ENCODE measurements around the gene KRT9.
A peak's percentile ranks its signal among the peaks of the same experiment; 100 is the strongest.
"Not testable (repeated sequence)": the region's sequence is repeated elsewhere in the genome, so short reads cannot be mapped to it uniquely, and the experiment has no call there.

KRT9 gene

DNA sequence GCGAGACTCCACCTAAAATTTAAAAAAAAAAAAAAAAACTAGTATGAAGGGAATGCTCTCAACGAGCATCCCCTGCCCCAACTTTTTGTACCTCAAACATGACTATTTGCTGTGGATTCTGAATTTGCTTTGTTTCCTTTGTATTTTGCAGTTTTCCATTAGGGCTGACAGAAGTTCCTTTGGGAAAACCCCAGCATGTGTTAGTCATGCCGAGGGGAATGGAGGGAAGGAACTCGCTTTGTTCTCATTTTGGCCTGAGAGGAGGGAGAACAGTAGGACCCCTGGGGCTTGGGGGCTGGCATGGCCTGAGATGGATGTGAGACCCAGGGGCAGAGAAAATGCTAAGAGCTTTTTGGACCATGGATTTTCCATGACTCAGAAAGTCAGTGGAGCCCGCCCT, 20.5 kb downstream of the KRT9 start:
- no peak overlapping the region for H3K4me3 ChIP-seq (ENCODE audit: low read depth, low read length)
- no peak for DNase-seq (ENCODE audit: low read depth)

DNA sequence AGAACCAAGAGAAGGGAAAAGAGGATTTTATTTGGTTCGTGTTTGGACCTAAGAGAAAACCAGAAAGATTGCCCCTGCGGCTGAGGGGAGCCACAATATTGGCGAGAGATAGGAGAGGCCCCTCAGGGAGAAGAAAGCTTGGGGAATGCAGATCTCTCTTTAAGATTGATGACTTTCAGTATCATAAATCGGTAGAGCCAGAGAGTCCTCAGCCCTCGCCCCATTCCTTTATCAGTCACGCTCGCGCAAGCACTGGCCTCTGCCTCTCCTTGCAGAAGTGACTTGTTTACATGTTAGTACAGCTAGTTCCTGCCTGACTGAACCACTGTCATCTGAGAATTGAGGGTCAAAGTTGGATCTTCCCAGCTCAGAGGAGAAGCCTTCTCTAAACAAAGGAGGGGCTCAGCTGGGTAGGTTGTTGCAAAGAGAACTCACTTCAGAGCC, 22.2 kb downstream of the KRT9 start:
- DNase-seq (ENCODE audit: low read depth) = peak; percentile 24
- no peak overlapping the region for H3K4me3 ChIP-seq (ENCODE audit: low read depth, low read length)

DNA sequence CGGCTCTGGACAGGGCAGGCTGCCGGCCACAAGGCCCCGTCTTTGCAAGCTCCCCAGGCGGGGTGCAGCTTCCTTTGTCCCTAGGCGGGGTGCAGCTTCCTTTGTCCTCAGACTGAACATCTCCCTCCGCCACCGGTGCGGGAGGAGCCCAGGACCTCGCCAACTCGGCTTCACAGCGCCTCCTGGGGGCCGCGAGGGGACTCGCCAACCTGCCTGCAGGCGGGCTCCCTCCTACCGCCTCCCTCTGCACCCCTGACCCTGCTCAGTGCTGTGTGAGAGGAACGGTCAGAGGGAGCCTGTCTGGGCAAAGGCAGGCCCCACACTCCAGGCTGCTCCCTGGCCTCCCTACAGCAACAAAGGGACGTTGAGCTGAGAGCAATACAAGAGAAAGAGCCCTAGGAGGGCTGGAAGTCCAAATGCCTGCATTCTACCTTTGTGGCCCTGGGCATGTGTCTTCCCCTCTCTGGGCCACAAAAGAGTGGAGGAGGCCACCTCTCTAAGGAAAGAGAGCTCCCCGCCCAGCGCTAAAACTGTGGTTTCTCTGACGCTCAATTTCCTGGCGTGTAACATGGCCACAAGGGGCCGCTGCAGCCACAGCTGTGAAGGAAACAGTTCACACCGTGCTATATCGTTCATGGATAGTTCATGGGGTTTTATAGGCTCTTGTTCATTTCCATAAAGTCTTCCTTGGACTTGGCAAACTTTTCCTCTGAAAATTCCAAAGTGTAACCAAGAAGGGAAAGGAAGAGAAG, 22.8 kb downstream of the KRT9 start:
- DNase-seq (ENCODE audit: low read depth) = peak; percentile 73
- no peak overlapping the region for H3K4me3 ChIP-seq (ENCODE audit: low read depth, low read length)

DNA sequence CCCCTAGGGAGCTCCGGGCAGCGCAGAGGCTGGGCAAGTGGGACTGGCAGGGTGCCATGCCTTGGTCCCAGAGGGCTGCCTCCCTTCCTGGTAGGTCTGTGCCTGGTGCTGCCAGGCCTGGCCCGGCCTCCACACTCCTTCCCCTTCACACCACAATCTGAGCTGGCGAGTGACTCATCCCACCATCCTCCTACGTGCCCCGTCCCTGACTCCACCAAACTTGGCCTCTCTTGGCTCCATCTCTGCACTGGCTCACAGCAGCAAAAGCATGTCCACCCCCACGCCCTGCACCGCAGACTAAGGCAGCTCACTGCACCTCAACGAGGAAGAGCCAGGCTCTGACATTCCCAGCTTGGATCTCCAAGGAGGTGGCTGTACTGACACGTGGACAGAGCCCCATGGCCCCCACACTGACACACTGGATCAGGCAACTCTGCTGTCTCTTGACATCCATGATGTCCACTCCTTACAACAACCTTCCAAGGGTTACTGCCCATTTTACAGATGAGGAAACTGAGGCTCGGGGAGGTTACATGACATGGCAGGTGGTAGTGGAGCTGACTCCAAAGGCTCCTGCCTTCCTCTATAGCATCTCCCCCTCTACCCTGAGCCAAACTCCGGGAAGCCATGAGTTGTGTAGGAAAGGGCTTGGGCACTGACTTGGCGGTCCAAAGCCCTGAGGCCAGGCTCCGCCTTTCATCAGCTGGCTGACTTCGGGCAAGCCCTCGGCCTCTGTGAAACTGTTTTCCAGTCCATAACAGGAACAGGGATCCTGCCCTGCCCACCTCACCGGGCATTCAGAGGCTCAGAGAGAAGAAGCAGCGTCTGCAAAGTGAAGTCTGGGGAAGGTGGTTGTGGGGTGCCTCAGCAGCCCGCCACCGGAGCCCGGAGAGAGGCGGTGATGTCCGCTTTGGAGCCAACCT, 23.7 kb downstream of the KRT9 start:
- H3K4me3 ChIP-seq (ENCODE audit: low read depth, low read length) = no peak overlapping the region
- DNase-seq (ENCODE audit: low read depth) = peak; percentile 98

DNA sequence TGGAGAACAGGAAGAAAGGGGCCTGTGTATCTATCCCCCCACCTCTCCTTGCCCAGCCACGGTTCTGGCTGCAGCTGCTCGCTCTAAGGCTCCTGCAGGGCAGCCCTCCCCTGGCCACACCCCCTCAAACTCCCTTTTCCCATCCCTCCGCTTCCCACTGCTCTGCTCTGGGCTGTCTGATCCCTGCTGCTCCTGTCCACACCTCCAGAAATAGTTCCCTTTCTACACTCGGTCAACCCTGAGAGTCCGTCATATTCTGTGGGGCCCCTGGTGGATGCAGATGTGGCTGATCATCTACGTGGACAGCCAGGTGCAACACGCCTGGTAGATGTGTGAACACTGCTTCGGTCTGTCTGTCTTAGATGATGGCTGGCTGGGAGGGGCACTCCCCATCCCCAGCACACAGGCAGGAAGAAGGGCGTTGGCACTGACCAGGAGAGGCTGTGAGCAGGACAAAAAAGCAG, 24.4 kb downstream of the KRT9 start:
- no peak overlapping the region for H3K4me3 ChIP-seq (ENCODE audit: low read depth, low read length)
- no peak for DNase-seq (ENCODE audit: low read depth)

DNA sequence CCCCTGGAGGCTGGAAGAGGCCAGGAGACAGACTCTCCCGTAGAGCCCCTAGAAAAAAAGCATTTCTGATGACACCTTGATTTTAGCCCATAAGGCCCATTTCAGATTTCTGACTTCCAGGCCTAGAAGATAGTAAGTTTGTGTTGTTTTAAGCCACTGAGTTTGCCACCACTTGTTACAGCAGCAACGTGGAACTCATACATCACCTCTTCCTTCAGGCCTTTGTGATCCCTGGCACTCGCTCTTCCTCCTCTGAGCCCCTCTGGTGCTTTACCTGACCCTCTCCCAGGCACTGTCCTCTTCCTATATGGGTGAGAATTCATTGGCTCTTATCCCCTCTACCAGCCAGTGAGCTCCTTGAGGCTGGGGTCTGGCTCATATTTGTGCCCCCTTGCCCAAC, 25.0 kb downstream of the KRT9 start:
- DNase-seq (ENCODE audit: low read depth) = no peak

DNA sequence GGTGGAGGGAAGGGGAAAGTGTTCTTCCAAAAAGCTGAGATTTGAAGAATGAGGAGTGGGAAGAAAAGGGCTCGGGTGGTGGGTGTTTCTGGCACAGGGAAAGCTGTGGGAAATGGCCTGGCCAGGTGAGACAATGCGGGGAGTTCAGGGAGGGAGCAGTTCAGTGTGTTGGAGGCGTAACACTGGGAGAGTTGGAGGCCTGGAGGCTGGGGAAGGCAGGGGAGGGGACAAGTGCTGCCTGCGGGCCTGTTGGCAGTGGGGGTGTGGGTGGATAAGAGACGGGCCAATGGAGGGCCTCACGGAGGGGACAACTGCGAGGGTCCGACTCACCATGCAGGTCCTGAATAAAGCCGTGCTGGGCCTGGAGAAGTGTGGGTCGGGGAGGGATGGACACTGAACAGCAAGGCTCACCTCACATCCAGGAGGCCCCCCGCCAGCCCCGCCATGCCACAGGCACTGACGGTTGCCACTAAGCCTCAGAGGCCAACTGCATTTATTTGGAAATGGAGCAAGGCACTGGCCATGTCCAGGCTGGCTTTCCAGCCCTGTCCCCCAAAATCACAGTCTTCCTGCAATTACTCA, 25.9 kb downstream of the KRT9 start:
- no peak overlapping the region for H3K4me3 ChIP-seq (ENCODE audit: low read depth, low read length)
- no peak for DNase-seq (ENCODE audit: low read depth)

More for the DNA sequence above, 25.0 kb downstream of the KRT9 start:
- H3K4me3 ChIP-seq (ENCODE audit: low read depth, low read length) = no peak overlapping the region

DNA sequence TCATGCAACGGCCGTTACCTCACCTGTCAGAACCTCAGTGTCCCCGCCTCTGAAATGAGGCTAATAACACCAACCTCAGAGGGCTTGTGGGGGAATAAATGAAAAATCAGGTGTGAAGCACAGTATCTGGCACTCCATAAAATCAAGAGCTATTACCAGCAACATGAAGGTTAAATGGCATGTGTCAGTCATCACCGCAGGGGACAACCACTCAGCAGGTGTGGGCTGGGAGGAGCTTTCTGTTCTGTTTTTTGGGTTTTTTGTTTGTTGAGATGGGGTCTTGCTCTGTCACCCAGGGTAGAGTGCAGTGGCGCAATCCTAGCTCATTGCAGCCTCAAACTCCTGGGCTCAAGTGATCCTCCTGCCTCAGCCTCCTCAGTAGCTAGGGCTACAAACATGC, 26.9 kb downstream of the KRT9 start:
- DNase-seq (ENCODE audit: low read depth) = no peak
- no peak overlapping the region for H3K4me3 ChIP-seq (ENCODE audit: low read depth, low read length)

DNA sequence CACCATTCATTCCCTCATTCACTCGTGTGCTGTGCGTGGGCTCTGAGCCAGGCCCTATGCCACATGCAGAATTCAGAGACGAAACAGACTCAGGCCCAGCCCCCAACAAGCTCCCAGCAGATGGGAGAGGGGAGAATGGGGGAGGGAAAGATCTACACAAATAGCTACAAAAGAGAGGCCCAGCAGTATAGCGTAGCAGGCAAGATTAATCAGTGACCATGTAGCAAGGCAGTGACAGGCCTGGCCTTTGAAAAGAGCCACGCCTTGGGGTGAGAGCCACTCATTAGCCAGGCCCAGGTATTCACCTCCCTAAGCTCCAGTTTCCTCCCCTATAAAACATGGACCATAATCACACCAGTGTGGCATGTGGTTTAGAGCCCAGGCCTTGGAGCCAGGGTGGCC, 27.4 kb downstream of the KRT9 start:
- H3K4me3 ChIP-seq (ENCODE audit: low read depth, low read length) = no peak overlapping the region
- no peak for DNase-seq (ENCODE audit: low read depth)

DNA sequence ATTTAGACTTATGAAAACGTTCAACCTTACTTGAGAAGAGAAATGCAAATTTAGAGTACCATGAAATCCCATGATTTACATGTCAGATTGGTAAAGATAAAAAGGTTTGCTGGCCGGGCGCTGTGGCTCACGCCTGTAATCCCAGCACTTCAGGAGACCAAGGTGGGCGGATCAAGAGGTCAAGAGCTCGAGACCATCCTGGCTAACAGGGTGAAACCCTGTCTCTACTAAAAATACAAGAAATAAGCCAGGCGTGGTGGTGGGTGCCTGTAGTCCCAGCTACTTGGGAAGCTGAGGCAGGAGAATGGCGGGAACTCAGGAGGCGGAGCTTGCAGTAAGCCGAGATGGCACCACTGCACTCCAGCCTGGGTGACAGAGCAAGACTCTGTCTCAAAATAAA, 29.1 kb downstream of the KRT9 start:
- not testable (repeated sequence) for H3K4me3 ChIP-seq (ENCODE audit: low read depth, low read length); DNase-seq (ENCODE audit: low read depth)

DNA sequence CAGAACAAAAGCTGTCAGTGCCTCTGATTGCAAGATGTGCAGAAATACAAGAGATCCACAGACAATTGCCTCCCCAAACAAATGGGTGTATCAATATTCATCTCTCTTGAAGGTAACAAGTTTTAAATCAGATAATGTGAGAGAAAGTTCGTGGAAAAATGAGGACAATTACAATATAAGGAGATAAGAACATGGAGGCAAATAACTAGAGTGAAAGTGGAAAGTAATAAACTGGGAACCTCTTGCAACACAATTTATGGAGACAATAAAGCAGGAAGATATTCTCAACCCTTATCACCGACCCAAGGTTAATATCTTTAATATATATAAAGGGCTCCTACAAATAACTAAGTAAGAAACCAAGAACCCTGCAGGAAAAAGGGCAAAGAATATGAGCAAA, 29.5 kb downstream of the KRT9 start:
- no peak overlapping the region for H3K4me3 ChIP-seq (ENCODE audit: low read depth, low read length)
- DNase-seq (ENCODE audit: low read depth) = no peak

DNA sequence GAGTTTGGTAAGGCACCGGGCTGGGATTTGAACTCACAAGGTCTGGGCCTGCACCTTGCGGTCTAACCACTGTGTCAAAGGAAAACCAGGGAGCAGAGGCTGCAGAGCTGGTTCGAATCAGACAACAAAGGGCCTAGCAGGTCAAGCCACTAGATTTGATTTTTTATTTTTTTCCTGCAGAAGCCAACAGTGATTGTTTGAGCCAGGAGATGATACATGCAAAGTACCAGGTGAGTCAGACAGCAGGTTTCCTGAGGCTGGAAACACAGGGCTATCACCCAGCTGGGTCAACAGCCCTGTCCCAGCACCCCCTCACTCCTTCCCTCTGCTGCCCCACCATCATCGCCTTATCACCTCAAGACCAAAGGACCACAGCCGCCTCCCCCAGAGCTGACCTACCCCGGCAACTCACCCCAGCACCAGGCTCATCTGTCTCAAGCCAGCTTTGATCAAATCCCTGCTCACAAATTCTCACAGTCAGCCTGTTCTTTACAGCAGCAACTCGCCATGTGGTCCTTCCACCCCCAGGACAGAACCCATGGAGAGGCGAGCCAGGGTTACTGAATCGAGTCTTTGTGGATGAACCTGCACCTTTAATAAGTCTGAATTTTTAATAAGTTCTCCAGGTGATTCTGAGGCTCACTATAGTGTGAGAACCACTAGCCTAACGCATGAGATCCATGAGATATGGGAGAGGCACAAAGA, 30.8 kb downstream of the KRT9 start:
- DNase-seq (ENCODE audit: low read depth) = no peak
- no peak overlapping the region for H3K4me3 ChIP-seq (ENCODE audit: low read depth, low read length)

DNA sequence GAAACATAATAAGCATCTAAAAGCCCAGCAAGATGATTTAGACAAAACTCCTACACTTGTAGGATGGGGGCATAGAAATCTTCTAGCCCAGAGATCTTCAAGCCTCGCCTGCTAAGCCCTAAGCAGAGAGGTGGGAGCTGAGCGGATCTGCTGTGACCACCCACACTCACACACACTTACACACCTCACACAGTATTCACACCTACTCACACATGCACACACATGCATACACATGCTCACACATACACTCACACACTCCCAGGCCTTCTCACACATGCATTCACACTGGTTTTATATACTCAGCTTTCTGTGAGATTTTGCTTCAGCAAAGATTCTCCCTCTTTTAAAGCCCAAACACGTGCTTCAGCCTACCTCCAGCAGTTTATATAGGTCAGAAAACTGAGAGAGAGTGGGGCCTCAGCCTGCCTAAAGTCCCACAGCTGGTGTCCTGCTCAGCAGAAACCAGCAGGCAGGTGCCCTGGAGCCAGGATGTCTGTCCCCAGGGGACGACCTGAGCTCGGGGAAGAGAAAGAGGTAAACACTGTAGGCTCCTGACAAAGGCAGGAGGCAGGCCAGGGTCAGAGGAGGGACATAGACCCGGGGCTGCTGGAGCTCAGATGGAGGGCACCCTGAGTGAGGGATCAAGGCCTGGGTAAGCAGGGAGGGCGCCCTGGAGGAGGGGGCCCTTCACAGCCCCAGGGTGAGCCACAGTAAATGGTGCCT, 31.7 kb downstream of the KRT9 start:
- DNase-seq (ENCODE audit: low read depth) = no peak
- no peak overlapping the region for H3K4me3 ChIP-seq (ENCODE audit: low read depth, low read length)

DNA sequence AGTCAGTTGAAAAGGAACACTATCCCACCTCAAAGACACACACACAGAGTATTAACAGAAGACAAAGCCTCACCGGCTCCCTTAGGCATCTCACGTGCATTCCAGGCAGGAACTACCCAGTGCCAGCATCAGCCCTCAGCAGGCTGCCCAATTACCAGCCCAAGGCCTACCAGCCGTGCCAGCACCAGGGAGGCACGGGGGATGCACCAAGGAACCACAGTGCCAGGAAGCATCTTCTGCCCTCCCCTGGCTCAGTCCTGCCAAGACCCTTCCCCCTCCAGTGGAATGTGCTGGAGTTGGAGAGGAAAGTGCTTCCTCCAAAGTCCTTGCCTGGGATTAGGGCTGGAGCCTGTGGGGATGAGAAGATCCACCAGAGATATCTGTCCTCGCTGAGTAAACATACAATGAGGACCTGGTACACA, 32.8 kb downstream of the KRT9 start:
- H3K4me3 ChIP-seq (ENCODE audit: low read depth, low read length) = no peak overlapping the region
- no peak for DNase-seq (ENCODE audit: low read depth)

DNA sequence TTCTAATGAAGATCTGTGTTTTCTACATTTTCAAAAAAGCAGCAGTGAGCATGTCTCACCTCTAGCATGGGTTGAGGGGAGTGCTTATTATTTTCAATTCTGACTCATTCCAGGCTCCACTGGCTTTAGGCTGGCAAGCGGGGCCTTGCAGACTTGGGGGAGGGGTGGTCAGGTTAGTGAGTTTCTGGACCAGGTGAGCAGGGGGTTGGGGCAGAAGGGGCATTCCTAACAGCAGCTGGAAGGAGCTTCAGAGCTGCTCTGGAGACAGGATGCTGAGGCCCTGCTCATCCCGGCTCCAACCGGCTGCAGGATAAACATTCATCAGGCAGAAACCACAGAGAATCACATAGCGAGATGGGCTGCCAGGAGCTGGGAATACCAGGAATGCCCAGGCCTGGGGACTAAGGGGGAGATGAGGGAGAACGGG, 33.3 kb downstream of the KRT9 start:
- DNase-seq (ENCODE audit: low read depth) = no peak
- H3K4me3 ChIP-seq (ENCODE audit: low read depth, low read length) = no peak overlapping the region

DNA sequence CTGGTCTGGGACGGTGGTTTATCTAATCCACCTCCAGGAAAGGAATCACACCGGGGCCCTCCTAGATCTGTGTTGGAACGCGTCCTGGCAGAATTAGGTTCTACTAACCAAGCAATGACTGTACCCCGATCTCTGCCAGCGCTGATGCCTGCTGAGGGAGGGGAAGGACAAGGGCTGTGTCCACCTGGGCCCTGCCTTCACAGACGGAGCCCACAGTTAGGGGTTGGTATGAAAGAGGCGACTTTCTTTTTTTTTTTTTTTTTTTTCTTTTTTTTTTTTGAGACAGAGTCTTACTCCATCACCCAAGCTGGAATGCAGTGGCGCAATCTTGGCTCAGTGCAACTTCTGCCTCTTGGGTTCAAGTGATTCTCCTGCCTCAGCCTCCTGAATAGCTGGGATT, 33.9 kb downstream of the KRT9 start:
- H3K4me3 ChIP-seq (ENCODE audit: low read depth, low read length) = no peak overlapping the region
- DNase-seq (ENCODE audit: low read depth) = no peak

DNA sequence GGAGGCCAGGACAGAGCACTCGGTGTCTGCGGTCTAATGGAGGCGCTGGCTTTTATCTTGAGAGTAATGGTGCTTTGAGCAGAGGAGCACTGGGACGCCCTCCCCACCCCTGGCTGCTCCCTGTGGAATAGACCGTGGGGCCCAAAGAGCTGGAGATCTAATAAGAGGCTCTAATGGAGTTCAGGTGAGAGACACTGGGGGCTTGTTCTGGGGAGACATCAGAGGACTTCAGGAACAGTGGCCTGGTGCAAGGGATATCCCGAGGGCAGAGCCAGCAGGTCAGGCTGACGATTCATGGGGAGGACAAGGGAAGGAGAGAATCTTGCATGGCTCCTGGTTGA, 34.3 kb downstream of the KRT9 start:
- H3K4me3 ChIP-seq (ENCODE audit: low read depth, low read length) = no peak overlapping the region

DNA sequence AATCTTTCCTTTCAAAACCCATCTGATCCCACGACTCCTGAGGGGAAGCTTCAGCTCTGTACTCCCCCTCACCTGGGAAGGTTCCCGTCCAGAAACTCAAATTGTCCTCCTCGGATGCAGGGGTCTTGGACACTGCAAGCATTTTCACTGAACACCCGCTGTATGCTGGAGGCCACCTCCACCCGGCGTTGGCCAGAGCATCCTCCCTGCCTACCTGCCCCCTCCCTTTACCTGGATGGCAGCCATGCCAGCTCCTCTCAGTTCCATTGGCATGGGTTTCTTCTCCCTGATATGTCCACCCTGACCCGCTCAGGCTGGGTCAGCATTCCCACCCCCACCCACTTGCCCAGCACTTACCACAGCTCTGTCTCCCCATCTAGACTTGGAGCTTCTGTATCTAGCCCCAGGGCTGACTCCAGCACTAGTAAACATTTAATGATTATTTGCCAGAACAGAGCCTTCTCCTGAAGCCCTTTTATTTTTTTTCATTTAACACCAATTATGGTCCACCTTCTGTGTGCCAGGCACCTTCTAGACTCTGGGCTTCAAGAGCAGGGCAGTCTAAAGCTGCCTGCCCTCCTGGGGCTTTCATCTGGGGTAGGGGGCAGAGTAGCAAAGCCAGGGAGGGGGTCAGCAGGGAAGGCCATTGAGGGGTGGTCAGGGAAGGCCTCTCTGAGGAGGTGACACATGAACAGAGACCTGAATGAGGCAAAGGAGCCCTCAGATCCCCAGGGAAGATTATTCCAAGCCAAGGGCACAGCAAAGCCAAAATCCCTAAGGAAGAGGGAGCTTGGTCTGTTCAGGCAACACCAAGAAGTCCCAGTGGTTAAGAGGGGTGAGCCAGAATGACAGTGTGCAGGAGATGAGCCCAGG, 34.9 kb downstream of the KRT9 start:
- DNase-seq (ENCODE audit: low read depth) = no peak
- H3K4me3 ChIP-seq (ENCODE audit: low read depth, low read length) = no peak overlapping the region

More for the DNA sequence above, 34.3 kb downstream of the KRT9 start:
- DNase-seq (ENCODE audit: low read depth) = no peak
